ENCODE data around the gene SORCS1.

DNA sequence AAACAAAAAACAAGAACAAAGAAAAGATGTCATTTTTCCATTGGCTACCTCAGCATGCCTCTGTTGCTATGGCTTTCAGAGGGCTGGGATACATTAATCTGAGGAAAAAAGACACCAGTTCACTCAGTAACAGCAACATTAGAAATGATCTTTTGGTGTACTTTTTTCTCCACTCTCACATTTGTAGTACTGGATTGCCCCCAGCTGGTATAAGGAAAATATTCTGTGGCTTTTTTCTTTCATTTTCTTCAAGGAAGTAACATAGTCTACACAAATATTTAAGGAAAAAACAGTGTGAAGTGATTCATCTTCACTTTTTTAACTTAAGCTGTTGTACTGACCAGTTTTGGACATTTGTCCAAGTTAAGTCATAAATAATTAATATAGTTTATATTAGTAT lies 482.3 kb downstream of the SORCS1 start:
- TF ChIP-seq POLR2A (IDR thresholded peaks at IDR 0.05) (no peak), POLR2AphosphoS5 (IDR thresholded peaks at IDR 0.05) (no peak)
- TF ChIP-seq, protein P1, sequence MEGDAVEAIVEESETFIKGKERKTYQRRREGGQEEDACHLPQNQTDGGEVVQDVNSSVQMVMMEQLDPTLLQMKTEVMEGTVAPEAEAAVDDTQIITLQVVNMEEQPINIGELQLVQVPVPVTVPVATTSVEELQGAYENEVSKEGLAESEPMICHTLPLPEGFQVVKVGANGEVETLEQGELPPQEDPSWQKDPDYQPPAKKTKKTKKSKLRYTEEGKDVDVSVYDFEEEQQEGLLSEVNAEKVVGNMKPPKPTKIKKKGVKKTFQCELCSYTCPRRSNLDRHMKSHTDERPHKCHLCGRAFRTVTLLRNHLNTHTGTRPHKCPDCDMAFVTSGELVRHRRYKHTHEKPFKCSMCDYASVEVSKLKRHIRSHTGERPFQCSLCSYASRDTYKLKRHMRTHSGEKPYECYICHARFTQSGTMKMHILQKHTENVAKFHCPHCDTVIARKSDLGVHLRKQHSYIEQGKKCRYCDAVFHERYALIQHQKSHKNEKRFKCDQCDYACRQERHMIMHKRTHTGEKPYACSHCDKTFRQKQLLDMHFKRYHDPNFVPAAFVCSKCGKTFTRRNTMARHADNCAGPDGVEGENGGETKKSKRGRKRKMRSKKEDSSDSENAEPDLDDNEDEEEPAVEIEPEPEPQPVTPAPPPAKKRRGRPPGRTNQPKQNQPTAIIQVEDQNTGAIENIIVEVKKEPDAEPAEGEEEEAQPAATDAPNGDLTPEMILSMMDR (IDR thresholded peaks at IDR 0.05) = no peak
